ENCODE results near the gene FOXP1. TPM values are rescaled to one million over a fixed set of nuclear protein-coding genes. Genes with fewer than 3 reads are reported as not detected.

Gene FOXP1
- total RNA-seq, 1 experiment from 2014 or later, result 75.3 TPM

DNA sequence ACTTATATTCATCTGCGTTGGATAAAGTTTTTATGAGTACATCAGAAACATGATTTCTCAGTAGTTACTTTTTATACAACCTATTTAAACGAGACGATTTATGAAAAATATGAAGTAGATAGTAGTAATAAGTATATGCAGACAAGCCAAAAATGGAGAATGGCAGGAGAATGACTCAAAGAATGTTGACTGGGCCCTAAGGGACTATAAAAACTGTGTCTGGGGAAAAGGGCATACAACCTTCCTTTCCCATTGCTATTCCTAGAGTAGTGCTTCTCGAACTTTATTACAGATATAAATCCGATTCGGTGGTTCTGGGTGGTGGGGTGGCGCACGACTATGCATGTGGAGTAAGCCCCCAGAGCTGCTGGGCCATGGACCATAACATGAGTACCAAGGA, 558.5 kb downstream of the FOXP1 start:
- Histone ChIP-seq H4K5ac (ENCODE audit: insufficient read length, low read depth, low read length) (no peak overlapping the region), H3K79me1 (ENCODE audit: insufficient read depth, low read depth, low read length, poor library complexity, severe bottlenecking) (no peaks in the 10 kb centered on the region), H3K4me2 (ENCODE audit: insufficient read depth, insufficient read length, low read length) (no peak overlapping the region), H2BK5ac (ENCODE audit: insufficient read length, low read length) (no peak overlapping the region), H3K27me3 (ENCODE audit: insufficient read depth, low read length) (no peaks in the 10 kb centered on the region), H3K18ac (ENCODE audit: insufficient read length, low read depth, low read length) (no peak overlapping the region), H4K20me1 (ENCODE audit: control insufficient read depth, insufficient read depth, insufficient read length) (no peaks in the 10 kb centered on the region), H2BK12ac (ENCODE audit: insufficient read length, low read depth, low read length) (no peak overlapping the region), H3K56ac (ENCODE audit: insufficient read length, low read depth, low read length) (no peak overlapping the region), H3K23me2 (ENCODE audit: insufficient read length, low read depth, low read length, poor library complexity, severe bottlenecking) (no peaks in the 10 kb centered on the region), H2BK120ac (ENCODE audit: low read depth, low read length, poor library complexity, severe bottlenecking) (no peak overlapping the region), H3K4me1 (ENCODE audit: insufficient read depth, low read length) (peaks cover 7% of the 10 kb centered on the region; the same call in 1 of the 2 replicates), H2AFZ (ENCODE audit: low read length) (no peak overlapping the region), H2BK15ac (ENCODE audit: low read depth, low read length) (no peak overlapping the region), H3K9ac (ENCODE audit: extremely low read depth, insufficient read length, low read length) (no peak overlapping the region), H3T11ph (ENCODE audit: low read length) (no peak overlapping the region), H2BK20ac (ENCODE audit: low read depth, low read length, poor library complexity, severe bottlenecking) (no peak overlapping the region), H3K9me3 (ENCODE audit: control insufficient read depth, low read depth, low read length) (no peaks in the 10 kb centered on the region), H3K79me2 (ENCODE audit: insufficient read depth, low read length) (no peaks in the 10 kb centered on the region), H2AK5ac (ENCODE audit: insufficient read length, low read length) (no peak overlapping the region), H3K27ac (ENCODE audit: insufficient read length, low read depth, low read length) (no peak overlapping the region), H4K91ac (ENCODE audit: insufficient read length, low read depth, low read length) (no peak overlapping the region), H4K8ac (replicated peaks; ENCODE audit: insufficient read length, low read depth, low read length) (no peak overlapping the region), H3K14ac (ENCODE audit: insufficient read depth, low read length) (no peak overlapping the region), H3K4ac (ENCODE audit: low read depth, low read length) (no peak overlapping the region), H3K23ac (ENCODE audit: insufficient read length, low read depth, low read length) (no peak overlapping the region)
- Mint-ChIP-seq H3K4me3 (no peak overlapping the region), H3K27ac (no peak overlapping the region), H3K36me3 (ENCODE audit: insufficient read depth in 1 of 3, low read depth in 3 of 3) (peaks cover 6 to 7% (median 6%) of the 10 kb centered on the region in 3 experiments; a peak in 6 of 7 replicates), H3K9me3 (peaks cover 4 to 7% of the 10 kb centered on the region in 2 experiments; a peak in 4 of 5 replicates), H3K27me3 (ENCODE audit: low read depth) (no peaks in the 10 kb centered on the region), H3K4me1 (peaks cover 18 to 22% of the 10 kb centered on the region in 2 experiments)
- TF ChIP-seq, protein P1, sequence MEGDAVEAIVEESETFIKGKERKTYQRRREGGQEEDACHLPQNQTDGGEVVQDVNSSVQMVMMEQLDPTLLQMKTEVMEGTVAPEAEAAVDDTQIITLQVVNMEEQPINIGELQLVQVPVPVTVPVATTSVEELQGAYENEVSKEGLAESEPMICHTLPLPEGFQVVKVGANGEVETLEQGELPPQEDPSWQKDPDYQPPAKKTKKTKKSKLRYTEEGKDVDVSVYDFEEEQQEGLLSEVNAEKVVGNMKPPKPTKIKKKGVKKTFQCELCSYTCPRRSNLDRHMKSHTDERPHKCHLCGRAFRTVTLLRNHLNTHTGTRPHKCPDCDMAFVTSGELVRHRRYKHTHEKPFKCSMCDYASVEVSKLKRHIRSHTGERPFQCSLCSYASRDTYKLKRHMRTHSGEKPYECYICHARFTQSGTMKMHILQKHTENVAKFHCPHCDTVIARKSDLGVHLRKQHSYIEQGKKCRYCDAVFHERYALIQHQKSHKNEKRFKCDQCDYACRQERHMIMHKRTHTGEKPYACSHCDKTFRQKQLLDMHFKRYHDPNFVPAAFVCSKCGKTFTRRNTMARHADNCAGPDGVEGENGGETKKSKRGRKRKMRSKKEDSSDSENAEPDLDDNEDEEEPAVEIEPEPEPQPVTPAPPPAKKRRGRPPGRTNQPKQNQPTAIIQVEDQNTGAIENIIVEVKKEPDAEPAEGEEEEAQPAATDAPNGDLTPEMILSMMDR (conservative IDR thresholded peaks at IDR 0.05), result no peak
- no CpG with 5 or more reads among the region's 8 CpGs for WGBS (ENCODE audit: extremely low coverage, insufficient read length, low lambda C conversion rate)
- no peak for DNase-seq

Measured in H9 (cell line).